ENCODE measurements around the gene MBP. TPM values are rescaled to one million over a fixed set of nuclear protein-coding genes. Genes with fewer than 3 reads are reported as not detected.

MBP gene
- total RNA-seq, 2 experiments from 2014 or later, result 75.4 to 79.2 TPM

DNA sequence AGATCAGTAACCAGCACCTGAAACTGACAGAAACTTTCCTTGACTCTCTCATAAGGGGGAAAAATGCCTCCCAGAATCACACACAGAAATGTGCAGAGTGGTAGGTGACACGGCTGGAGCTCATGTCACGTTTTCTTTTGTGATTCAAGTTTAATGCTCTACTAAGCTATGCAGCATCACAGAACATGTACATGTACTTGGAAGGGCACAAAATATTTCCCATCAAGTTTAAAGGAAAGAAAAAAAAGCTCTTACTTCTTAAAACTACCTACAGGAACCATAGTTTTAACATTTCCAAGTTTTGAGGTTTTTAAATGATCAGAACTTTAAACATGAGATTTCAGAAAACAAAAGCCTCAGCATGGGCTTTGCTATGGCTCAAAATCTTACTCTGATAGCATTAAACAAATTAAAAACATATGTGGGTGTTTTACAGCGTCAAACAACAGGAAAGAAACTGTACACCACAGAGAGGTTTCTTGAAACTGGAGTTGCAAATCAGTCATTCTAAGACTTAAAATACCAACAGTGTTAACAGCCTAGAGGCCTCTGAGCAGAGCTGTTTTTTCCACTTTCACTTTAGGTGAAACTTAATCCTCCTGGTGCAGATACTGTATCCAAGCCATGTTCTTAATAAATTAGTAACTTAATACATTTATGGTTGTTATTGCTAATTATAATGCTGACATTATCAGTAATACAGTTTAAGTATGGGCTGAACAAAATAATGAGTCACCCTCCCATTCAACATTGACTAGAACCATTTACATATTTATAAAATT lies 30.1 kb downstream of the MBP start:
- ChIA-PET CTCF (interaction anchor here (0.9 to 1.8 kb wide), 4 partner anchors 17 to 40 kb away, joined by 3 to 5 read pairs (median 4); no protein-coding TSS in a partner anchor), POLR2A (interaction anchor here (0.6 to 4.2 kb wide), 17 partner anchors 8 to 98 kb away, joined by 3 to 40 read pairs (median 7); partner anchors contain the start of gene MBP)
- intact Hi-C loops (cut with DNase I, micrococcal nuclease), result loop anchor here in 1 of 2 experiments (1.0 kb wide), 1 partner anchor 39 kb away; no protein-coding TSS in a partner anchor
- no peak for TF ChIP-seq CTCF (IDR thresholded peaks at IDR 0.05)
- ATAC-seq (ENCODE audit: poor library complexity) (peak; percentile 55), DNase-seq (peak in 3 of 14 experiments; percentile 70 to 83 (median 70))
- no peaks in the 10 kb centered on the region for H3K27me3 Mint-ChIP-seq
- H3K4me3 Mint-ChIP-seq, result peak overlapping the region; percentile 77
- Histone ChIP-seq H3K27ac (ENCODE audit: low read depth in 1 of 2, low read length in 2 of 2) (peak overlapping the region; percentile 74 to 89), H3K4me1 (ENCODE audit: insufficient read depth, low read length) (peaks cover 96% of the 10 kb centered on the region), H3K4me3 (ENCODE audit: low read length) (peak overlapping the region; percentile 25), H3K36me3 (ENCODE audit: insufficient read depth, low read length) (peaks cover 32% of the 10 kb centered on the region), H3K27me3 (ENCODE audit: control insufficient read depth in 1 of 2, insufficient read depth in 2 of 2, low read length in 2 of 2) (no peaks in the 10 kb centered on the region), H3K9me3 (ENCODE audit: control insufficient read depth in 1 of 2, insufficient read depth in 1 of 2, low read length in 2 of 2) (no peaks in the 10 kb centered on the region)
- no peaks in the 10 kb centered on the region for H3K9me3 Mint-ChIP-seq
- H3K36me3 Mint-ChIP-seq (ENCODE audit: low read depth), result peaks cover 71% of the 10 kb centered on the region
- peak overlapping the region; percentile 97 for H3K27ac Mint-ChIP-seq
- peaks cover 96% of the 10 kb centered on the region for H3K4me1 Mint-ChIP-seq (ENCODE audit: low read depth)

GRCh38 chr18:77101410-77102258 lies 30.9 kb downstream of the MBP start:
- peak overlapping the region; percentile 97 for H3K27ac Mint-ChIP-seq
- peak overlapping the region; percentile 77 for H3K4me3 Mint-ChIP-seq
- Histone ChIP-seq H3K27me3 (ENCODE audit: control insufficient read depth in 1 of 2, insufficient read depth in 2 of 2, low read length in 2 of 2) (no peaks in the 10 kb centered on the region), H3K36me3 (ENCODE audit: insufficient read depth, low read length) (peaks cover 40% of the 10 kb centered on the region), H3K4me3 (ENCODE audit: low read length) (peak overlapping the region; percentile 25), H3K9me3 (ENCODE audit: control insufficient read depth in 1 of 2, insufficient read depth in 1 of 2, low read length in 2 of 2) (no peaks in the 10 kb centered on the region), H3K27ac (ENCODE audit: low read depth in 1 of 2, low read length in 2 of 2) (peak overlapping the region; percentile 74 to 89), H3K4me1 (ENCODE audit: insufficient read depth, low read length) (peaks cover 95% of the 10 kb centered on the region)
- no peaks in the 10 kb centered on the region for H3K27me3 Mint-ChIP-seq
- TF ChIP-seq CTCF (IDR thresholded peaks at IDR 0.05), result no peak
- H3K9me3 Mint-ChIP-seq, result no peaks in the 10 kb centered on the region
- peaks cover 69% of the 10 kb centered on the region for H3K36me3 Mint-ChIP-seq (ENCODE audit: low read depth)
- peaks cover 96% of the 10 kb centered on the region for H3K4me1 Mint-ChIP-seq (ENCODE audit: low read depth)
- ChIA-PET CTCF (interaction anchor here (0.9 to 1.8 kb wide), 4 partner anchors 17 to 39 kb away, joined by 3 to 5 read pairs (median 4); no protein-coding TSS in a partner anchor), POLR2A (interaction anchor here (0.7 to 4.2 kb wide), 17 partner anchors 9 to 97 kb away, joined by 3 to 40 read pairs (median 7); partner anchors contain the start of gene MBP)
- ATAC-seq (ENCODE audit: poor library complexity) (peak; percentile 15), DNase-seq (peak in 6 of 14 experiments; percentile 29 to 77 (median 64))
- intact Hi-C loops (cut with DNase I, micrococcal nuclease), result loop anchor here (1.0 to 2.0 kb wide), 2 partner anchors 38 to 39 kb away; no protein-coding TSS in a partner anchor

DNA sequence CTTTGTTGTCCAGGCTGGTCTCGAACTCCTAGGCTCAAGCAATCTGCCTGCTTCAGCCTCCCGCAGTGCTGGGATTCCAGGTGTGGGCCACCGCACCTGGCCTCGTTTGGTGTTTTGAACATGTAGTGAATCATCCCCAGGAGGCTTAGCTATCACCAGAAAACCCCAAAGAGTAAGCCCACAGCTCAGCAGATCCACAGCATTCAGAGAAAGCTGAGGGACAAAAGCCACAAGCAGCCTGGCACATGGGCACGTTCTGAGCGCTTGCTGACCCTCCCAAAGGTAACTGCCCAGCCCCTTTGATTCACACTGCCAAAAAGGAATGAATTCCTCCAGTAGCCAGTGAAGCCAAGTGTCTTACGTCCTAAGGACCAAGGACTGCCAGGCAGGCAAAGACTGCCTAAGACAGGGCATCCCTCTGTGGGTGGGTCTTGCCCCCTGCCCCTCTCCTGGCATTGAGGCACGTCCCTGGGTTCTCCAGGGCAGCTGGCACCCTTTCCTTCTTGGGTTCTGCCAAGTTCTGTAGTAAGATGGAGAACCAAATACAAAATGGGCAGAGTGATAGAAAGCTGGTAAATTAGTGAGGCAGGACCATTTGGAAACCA lies 31.7 kb downstream of the MBP start:
- Histone ChIP-seq H3K36me3 (ENCODE audit: insufficient read depth, low read length) (peaks cover 47% of the 10 kb centered on the region), H3K27ac (ENCODE audit: low read depth in 1 of 2, low read length in 2 of 2) (peak overlapping the region; percentile 74 to 89), H3K4me3 (ENCODE audit: low read length) (peak overlapping the region; percentile 25), H3K4me1 (ENCODE audit: insufficient read depth, low read length) (peaks cover 88% of the 10 kb centered on the region), H3K27me3 (ENCODE audit: control insufficient read depth in 1 of 2, insufficient read depth in 2 of 2, low read length in 2 of 2) (no peaks in the 10 kb centered on the region), H3K9me3 (ENCODE audit: control insufficient read depth in 1 of 2, insufficient read depth in 1 of 2, low read length in 2 of 2) (no peaks in the 10 kb centered on the region)
- Mint-ChIP-seq H3K36me3 (ENCODE audit: low read depth) (peaks cover 67% of the 10 kb centered on the region), H3K27me3 (no peaks in the 10 kb centered on the region), H3K9me3 (no peaks in the 10 kb centered on the region), H3K27ac (peak overlapping the region; percentile 97), H3K4me1 (ENCODE audit: low read depth) (peaks cover 96% of the 10 kb centered on the region), H3K4me3 (peak overlapping the region; percentile 77)
- intact Hi-C loops (cut with DNase I, micrococcal nuclease), result loop anchor here in 1 of 2 experiments (2.0 kb wide), 1 partner anchor 38 kb away; no protein-coding TSS in a partner anchor
- ATAC-seq (ENCODE audit: poor library complexity) (no peak), DNase-seq (peak in 5 of 14 experiments; percentile 27 to 71 (median 58))
- ChIA-PET POLR2A (interaction anchor here (0.9 to 4.2 kb wide), 9 partner anchors 9 to 46 kb away, joined by 3 to 40 read pairs (median 8); partner anchors contain the start of gene MBP), CTCF (no interaction called here)
- TF ChIP-seq CTCF (IDR thresholded peaks at IDR 0.05), result no peak
